Measurements from ENCODE around the gene MANEAL. TPM values are rescaled to one million over a fixed set of nuclear protein-coding genes. Genes with fewer than 3 reads are reported as not detected.
A peak's percentile ranks its signal among the peaks of the same experiment; 100 is the strongest.

MANEAL gene
- total RNA-seq, 2 donors from 2014 or later = 7.0 to 7.6 TPM

GRCh38 chr1:37814252-37814651 lies 20.6 kb downstream of the MANEAL start:
- no peak for ATAC-seq
- no peak for DNase-seq
- intact Hi-C loops (cut with DNase I, micrococcal nuclease) = no loop called here

DNA sequence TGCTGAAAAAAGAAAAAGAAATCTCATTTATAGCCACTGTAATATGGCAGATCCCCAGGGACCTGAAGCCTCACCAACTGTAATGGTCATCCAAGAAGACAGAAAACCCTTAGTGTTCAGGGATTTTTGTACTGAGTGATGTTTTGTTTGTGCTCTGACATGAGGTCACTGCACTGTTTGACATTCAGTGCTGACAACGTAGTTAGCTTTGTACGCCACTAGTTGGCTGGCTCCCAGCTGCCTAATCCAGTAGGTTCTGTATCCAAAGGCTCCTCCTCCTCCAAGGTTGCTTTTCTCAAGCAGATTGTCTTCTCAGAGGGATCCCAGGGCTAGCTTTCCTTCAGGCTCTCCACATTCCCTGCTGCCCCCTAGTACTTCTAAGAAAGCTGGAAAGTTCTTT lies 23.8 kb downstream of the MANEAL start:
- ATAC-seq = peak; percentile 61
- intact Hi-C loops (cut with DNase I, micrococcal nuclease) = no loop called here

DNA sequence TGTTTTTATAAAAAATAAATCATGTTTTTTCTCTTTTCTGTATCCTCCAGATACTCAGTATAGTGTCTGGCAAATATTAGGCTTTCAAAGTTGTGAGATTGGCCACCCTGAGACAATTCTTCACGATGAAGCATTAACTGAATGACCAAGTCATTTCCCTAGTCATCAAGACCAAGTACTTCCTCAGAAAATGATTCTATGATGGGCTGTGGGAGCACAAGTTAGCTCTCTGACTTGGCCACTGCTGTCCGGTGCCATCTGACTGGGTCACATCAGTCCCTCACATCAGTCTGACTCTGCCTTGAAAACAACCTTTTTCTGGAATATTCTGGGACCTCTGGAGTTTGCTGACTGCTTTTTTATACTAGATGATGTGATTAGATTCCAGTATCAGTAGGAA lies 27.8 kb downstream of the MANEAL start:
- DNase-seq = no peak
- intact Hi-C loops (cut with DNase I, micrococcal nuclease) = no loop called here
- no peak for ATAC-seq

More for the DNA sequence above, 23.8 kb downstream of the MANEAL start:
- peak in 1 of 2 donors; percentile 27 for DNase-seq

DNA sequence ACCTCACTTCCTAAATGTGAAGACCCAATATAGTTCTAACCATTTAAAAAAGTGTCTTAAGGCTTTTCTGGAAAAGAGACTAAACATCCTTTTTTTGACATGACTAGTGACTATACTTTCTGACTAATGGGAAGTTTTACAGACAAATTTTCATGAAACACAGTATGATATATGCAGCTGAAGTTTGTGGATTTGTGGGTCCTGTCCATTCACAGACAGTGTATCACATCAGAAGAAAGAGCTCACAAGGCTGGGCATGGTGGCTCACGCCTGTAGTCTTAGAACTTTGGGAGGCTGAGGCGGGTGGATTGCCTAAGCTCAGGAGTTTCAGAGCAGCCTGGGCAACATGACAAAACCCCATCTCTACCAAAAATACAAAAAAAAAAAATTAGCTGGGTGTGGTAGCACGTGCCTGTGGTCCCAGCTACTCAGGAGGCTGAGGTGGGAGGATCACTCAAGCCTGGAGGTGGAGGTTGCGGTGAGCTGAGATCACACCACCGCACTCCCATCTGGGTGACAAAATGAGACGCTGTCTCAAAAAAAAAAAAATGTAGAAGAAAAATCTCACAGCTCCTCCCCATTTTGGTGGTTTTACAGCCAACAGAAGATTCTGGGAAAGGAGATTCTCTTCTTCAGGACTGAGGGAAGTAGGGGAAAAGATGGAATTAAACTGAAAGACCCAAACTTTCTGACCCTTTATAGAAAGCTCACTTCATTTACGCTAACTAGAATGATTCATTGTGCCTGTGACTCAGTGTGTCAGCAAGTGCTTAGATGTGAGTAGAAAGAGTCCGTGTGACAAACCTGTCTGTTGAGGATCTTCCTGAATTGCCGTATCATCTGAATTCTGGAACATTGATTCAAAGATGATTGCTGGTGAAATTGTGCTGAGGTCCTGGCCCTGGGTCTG lies 29.5 kb downstream of the MANEAL start:
- intact Hi-C loops (cut with DNase I, micrococcal nuclease) = no loop called here
- DNase-seq (no peak), ATAC-seq (no peak)

DNA sequence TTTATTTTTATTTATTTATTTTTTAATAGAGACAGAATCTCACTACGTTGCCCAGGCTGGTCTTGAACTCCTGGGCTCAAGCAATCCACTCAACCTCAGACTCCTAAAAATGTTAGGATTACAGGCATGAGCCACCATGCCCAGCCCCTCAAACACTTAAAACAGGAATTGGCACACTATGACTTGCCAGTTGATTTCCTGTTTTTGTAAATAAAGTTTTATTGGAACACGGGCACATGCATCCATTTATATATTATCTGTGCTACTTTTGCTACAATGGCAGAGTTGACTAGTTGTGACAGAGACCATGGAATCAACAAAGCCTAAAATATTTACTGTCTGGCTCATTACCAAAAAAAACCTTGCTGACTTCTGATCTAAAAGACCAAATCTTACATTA lies 30.4 kb downstream of the MANEAL start:
- intact Hi-C loops (cut with DNase I, micrococcal nuclease) = no loop called here
- DNase-seq (no peak), ATAC-seq (no peak)

DNA sequence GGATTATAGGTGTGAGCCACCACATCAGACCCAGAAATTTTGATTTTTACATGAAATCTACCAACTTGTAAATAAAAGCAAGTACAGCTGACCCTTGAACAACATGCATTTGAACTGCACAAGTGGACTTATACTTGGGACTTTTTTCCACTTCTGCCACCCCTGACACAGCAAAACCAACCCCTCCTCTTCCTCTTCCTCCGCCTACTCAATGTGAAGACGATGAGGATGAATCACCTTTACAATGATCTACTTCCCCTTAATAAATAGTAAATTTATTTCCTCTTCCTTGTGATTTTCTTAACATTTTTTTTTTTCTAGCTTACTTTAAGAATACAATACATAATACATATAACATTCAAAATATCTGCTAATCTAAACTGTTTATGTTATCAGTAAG lies 31.9 kb downstream of the MANEAL start:
- ATAC-seq (no peak), DNase-seq (no peak)
- intact Hi-C loops (cut with DNase I, micrococcal nuclease) = no loop called here

DNA sequence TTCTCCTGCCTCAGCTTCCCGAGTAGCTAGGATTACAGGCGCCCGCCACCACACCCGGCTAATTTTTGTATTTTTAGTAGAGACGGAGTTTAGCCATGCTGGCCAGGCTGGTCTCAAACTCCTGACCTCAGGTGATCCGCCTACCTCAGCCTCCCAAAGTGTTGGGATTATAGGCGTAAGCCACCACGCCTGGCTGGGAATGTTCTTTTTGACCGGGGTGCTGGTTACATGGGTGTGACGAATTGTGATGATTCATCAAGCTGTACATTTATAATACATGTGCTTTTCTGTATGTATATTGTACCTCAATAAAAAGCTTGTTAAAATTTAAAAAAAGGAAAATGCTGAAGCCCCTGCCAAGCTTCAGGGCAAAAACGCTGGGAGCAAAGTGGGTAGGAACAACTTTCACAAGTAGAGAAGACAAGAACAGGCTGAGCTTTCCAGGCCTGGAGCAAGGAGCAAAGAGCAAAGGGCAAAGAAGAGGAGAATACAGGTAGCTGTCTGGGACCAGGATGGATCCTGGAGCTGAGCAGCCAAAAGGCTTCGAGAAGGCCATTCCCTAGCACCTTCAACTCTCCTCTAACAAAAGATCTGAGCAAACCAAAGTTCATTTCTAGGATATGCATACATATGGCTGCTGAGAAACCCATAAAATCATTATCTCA lies 34.9 kb downstream of the MANEAL start:
- peak; percentile 92 for ATAC-seq

DNA sequence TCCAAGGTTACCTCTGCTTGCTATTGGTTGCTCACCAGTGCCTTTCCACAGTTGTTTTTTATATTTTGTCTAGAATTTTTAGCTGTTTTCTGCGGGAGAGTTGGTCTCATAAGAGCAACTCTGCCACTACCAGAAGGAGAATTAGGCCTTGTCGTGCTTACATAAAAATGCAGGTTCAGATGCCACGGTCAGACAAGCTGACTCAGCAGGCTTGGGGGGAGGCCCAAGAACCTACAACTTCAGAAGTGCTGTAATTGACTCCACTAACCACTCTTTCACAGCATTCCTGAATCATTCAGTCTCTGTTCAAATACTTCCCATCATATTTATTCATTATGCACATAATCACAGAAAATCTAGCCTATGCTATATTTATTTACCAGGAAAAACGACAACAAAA lies 37.5 kb downstream of the MANEAL start:
- ATAC-seq (no peak), DNase-seq (no peak)
- intact Hi-C loops (cut with DNase I, micrococcal nuclease) = no loop called here

More for the DNA sequence above, 34.9 kb downstream of the MANEAL start:
- DNase-seq = peak in 1 of 2 donors; percentile 34
- intact Hi-C loops (cut with DNase I, micrococcal nuclease) = no loop called here

GRCh38 chr1:37831809-37832208 lies 38.2 kb downstream of the MANEAL start:
- ATAC-seq (no peak), DNase-seq (no peak)
- intact Hi-C loops (cut with DNase I, micrococcal nuclease) = no loop called here

DNA sequence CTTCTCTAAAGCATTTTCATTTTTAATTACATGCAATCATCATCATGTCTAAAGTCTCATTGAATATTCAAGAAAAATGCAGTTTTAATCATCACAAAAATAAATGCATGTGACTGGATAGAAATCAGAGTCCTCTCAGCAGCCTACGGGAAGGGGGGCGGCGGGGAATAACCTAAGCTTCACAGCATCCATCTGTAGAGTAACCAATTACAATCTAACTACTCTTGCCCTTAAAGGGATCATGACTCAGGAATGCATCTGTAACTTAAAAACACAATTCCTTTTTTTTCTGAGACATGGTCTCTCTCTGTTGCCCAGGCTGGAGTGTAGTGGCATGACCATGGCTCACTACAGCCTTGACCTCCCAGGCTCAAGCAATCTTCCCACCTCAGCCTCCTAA lies 43.1 kb downstream of the MANEAL start:
- intact Hi-C loops (cut with DNase I, micrococcal nuclease) = no loop called here
- DNase-seq (no peak), ATAC-seq (no peak)

GRCh38 chr1:37839676-37840075 lies 46.0 kb downstream of the MANEAL start:
- intact Hi-C loops (cut with DNase I, micrococcal nuclease) = no loop called here

GRCh38 chr1:37840711-37841110 lies 47.1 kb downstream of the MANEAL start:
- DNase-seq (no peak), ATAC-seq (no peak)
- intact Hi-C loops (cut with DNase I, micrococcal nuclease) = no loop called here

More at GRCh38 chr1:37839676-37840075, 46.0 kb downstream of the MANEAL start:
- DNase-seq (no peak), ATAC-seq (no peak)

DNA sequence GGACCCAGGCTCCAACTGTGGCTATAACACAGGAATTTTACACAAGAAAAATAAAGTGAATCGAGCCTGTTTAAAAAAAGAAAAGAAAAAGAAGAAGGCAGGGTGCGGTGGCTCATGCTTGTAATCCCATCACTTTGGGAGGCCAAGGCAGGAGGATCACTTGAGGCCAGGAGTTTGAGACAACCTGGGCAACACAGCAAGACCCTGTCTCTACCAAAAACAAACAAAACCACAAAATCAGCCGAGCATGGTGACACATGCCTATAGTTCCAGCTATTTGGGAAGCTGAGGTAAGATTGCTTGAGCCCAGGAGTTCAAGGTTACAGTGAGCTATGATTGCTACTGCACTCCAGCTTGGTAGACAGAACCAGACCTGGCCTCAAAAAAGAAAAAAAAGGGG lies 48.0 kb downstream of the MANEAL start:
- intact Hi-C loops (cut with DNase I, micrococcal nuclease) = no loop called here
- ATAC-seq (no peak), DNase-seq (no peak)

- intact Hi-C loops (cut with DNase I, micrococcal nuclease) = no loop called here
- DNase-seq = no peak
Observed at GRCh38 chr1:37844536-37844935, 50.9 kb downstream of the MANEAL start.

DNA sequence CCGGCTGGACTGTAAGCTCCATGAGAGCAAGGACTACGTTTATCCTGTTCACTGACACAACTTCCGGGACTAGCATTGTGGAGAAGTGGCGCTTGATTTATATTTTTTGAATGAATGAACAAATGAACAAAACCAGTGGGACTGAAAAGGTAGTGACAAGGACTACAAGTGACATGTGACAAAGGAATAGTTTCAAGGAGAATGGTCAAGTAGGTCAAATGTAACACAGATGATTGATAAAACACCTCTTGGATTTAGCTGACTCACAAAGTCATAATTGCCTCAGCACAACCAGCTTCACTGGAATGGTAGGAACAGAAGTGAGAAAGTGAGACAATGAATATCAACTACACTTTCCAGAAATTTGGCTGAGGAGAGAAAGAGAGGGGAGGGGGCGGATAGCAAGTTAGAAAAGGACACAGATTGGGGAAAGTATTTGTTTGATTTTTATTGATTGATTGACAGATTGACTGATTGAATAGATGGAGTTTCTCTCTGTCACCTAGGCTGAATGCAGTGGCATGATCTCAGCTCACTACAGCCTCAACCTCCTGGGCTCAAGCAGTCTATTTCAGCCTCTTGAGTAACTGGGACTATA lies 51.5 kb downstream of the MANEAL start:
- no peak for DNase-seq
- intact Hi-C loops (cut with DNase I, micrococcal nuclease) = no loop called here
- peak; percentile 16 for ATAC-seq

More at GRCh38 chr1:37844536-37844935, 50.9 kb downstream of the MANEAL start:
- ATAC-seq = no peak

- DNase-seq (no peak), ATAC-seq (no peak)
- intact Hi-C loops (cut with DNase I, micrococcal nuclease) = no loop called here
Observed at GRCh38 chr1:37845786-37846185, 52.1 kb downstream of the MANEAL start.

- DNase-seq (peak in 1 of 2 donors; percentile 19), ATAC-seq (peak; percentile 98)
- intact Hi-C loops (cut with DNase I, micrococcal nuclease) = no loop called here
Observed at GRCh38 chr1:37846647-37847339, 53.1 kb downstream of the MANEAL start.

- ATAC-seq (no peak), DNase-seq (no peak)
- intact Hi-C loops (cut with DNase I, micrococcal nuclease) = no loop called here
Observed at GRCh38 chr1:37849480-37849879, 55.8 kb downstream of the MANEAL start.

DNA sequence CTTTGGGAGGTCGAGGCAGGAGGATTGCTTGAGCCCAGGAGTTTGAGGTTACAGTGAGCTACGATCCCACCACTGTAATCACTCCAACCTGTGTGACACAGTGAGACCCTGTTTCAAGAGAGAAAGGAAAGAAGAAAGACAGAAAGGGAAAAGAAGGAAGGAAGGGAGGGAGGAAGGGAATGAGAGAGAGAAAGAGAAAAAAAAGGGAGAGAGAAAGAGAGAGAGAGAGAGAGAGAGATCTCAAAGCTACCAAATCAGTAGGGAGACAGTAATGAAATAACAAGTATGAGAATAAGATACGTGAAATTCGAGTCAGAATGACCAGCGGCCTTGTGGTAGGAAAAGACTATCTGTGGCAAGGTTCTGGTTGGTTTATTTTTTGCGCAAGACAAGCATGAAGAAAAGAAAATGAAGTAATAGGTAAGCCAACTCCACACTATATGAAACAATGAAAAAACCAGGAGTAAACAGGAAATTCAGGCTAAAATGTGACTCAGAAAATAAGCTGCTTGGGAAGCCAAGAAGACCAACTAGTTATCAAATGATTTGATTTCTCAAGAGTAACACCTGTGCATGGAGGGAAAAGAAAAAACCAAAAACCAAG lies 56.8 kb downstream of the MANEAL start:
- intact Hi-C loops (cut with DNase I, micrococcal nuclease) = no loop called here
- no peak for DNase-seq
- no peak for ATAC-seq
